NCI-H526 (cell line): ENCODE measurements around the gene TDRKH.

ENCODE experiments used
- DNase-seq, 2 experiments: peaks; one replicate each; lab custom pipeline; 2025; lab: John Stamatoyannopoulos, UW

The TDRKH gene

GRCh38 chr1:151790071-151790939, at the start of gene TDRKH:
Gene TDRKH (minus strand): TSS chr1:151790500. CDS start chr1:151783022, 7,478 bp downstream.
- DNase-seq = peak; percentile 100

- peak; percentile 97 to 99 for DNase-seq
These were observed 49.4 kb upstream of the TDRKH start, which contains the start of gene C2CD4D for GRCh38 chr1:151839457-151840403. Gene C2CD4D (minus strand): TSS chr1:151839820. CDS start chr1:151838989, 831 bp downstream.

GRCh38 chr1:151839082-151839412, 48.7 kb upstream of the TDRKH start:
- no peak for DNase-seq

GRCh38 chr1:151838222-151839081, 48.2 kb upstream of the TDRKH start:
- DNase-seq = no peak

GRCh38 chr1:151837884-151838221, 47.6 kb upstream of the TDRKH start:
- no peak for DNase-seq

- no peak for DNase-seq
These were observed 46.9 kb upstream of the TDRKH start for GRCh38 chr1:151837197-151837596.

- DNase-seq = no peak
These were observed 45.3 kb upstream of the TDRKH start for GRCh38 chr1:151835596-151835995.

GRCh38 chr1:151834239-151834638, 43.9 kb upstream of the TDRKH start:
- DNase-seq = no peak

GRCh38 chr1:151833172-151833900, 43.0 kb upstream of the TDRKH start:
- no peak for DNase-seq

- no peak for DNase-seq
These were observed 42.1 kb upstream of the TDRKH start for GRCh38 chr1:151832318-151832980.

GRCh38 chr1:151831605-151832004, 41.3 kb upstream of the TDRKH start, which contains the start of gene RORC:
Gene RORC (minus strand): TSS chr1:151831802. CDS start chr1:151831764, 38 bp downstream.
- DNase-seq = no peak

GRCh38 chr1:151831256-151831591, 40.9 kb upstream of the TDRKH start:
- DNase-seq = no peak

GRCh38 chr1:151830055-151830454, 39.8 kb upstream of the TDRKH start:
- no peak for DNase-seq

- no peak for DNase-seq
These were observed 39.2 kb upstream of the TDRKH start for GRCh38 chr1:151829352-151830046.

- no peak for DNase-seq
These were observed 38.6 kb upstream of the TDRKH start for GRCh38 chr1:151828921-151829320.

GRCh38 chr1:151827853-151828252, 37.6 kb upstream of the TDRKH start:
- DNase-seq = no peak

- DNase-seq = no peak
These were observed 35.7 kb upstream of the TDRKH start for GRCh38 chr1:151825751-151826660.

- no peak for DNase-seq
These were observed 34.9 kb upstream of the TDRKH start for GRCh38 chr1:151825204-151825603.

GRCh38 chr1:151823175-151823574, 32.9 kb upstream of the TDRKH start:
- no peak for DNase-seq
